ENCODE data around the gene UGT1A10. TPM values are rescaled to one million over a fixed set of nuclear protein-coding genes. Genes with fewer than 3 reads are reported as not detected.

UGT1A10 gene
- total RNA-seq, 2 experiments from 2014 or later: not detected

DNA sequence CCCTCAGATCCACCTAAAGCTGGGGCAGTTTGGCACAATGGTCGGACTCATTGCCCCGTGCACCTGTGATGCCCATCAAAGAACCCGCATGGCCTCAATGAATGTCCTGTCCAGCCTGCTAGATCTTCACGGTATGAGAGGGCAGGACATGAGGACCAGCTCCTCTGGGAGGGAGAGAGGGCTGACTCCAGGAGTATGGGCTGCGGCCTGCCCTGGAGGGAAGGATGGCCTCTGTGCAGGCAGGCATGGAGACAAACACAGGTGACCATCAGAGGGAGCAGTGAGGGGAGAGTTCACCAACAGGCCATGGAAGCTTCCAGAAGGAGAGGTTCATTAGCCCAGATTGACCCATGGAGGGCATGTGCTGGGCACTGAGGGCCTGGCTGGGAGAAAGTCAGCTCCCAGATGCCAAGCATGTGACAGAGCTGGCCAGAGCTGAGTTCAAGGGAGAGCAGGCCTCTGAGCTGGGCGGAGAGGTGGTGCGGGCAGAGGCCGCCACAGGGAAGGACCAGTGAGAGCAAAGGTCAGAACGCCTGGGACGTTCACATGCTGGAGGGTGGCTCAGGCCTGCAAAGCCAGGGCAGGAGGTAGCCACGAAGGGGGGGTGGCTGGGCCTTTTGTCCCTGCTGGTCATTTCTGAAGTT is 181.9 kb downstream of the UGT1A10 start:
- H3K4me1 Mint-ChIP-seq: peaks cover 2% of the 10 kb centered on the region
- DNase-seq: no peak

DNA sequence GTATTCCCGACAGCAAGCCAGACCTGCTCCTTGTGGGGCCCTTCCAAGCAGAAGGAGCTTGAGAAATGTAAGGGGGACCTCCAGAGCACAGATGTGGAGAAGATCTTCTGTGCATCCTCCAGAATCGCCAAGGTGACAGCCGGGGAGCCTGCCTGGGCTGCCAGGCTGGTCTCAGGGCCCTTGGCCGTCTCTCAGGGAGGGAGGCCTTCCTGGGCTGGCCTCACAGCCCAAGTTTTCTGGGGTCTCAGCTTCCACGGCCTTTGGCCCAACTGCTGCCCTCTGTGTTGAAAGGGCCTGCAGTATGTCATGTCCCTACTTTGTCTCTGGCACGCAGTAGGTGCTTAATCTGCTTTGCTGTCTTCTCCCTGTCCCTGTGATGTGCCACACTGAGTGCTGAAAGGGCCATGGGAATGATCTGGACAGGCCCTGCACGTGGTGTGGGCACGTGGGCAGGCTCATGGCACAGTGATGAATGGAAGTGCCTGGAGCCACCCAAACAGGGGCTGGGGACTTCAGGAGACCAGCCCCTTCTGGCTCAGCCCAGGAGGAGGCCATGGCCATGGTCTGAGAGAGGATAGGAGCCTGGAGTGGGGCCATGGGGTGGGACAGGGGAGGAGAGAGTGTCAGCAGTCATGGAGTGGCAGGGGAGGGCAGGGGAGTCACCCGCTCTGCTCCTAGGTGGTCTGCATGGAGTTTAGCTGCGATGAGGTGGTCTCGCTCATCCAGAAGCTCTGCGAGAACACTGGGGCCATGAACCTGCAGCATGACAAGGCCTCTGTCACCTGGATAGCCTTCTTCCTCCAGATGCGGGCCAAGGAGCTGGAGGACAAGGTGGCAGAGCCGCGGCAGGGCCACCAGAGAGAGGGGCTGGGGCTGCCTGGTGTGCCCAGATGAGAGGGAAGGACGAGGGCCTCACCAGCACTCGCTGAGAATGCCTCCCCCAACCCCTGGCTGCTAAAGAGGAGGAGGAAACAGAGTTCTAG is 182.7 kb downstream of the UGT1A10 start:
- no peaks in the 10 kb centered on the region for H3K9me3 Mint-ChIP-seq
- no peak overlapping the region for H3K4me3 Mint-ChIP-seq
- peaks cover 10% of the 10 kb centered on the region for H3K27me3 Mint-ChIP-seq
- H3K4me1 Mint-ChIP-seq: peaks cover 2% of the 10 kb centered on the region
- no peak for DNase-seq
- no peaks in the 10 kb centered on the region for H3K36me3 Mint-ChIP-seq
- no peak overlapping the region for H3K27ac Mint-ChIP-seq

More for the DNA sequence above, 181.9 kb downstream of the UGT1A10 start:
- H3K4me3 Mint-ChIP-seq: no peak overlapping the region
- H3K36me3 Mint-ChIP-seq: no peaks in the 10 kb centered on the region
- H3K9me3 Mint-ChIP-seq: no peaks in the 10 kb centered on the region
- peaks cover 10% of the 10 kb centered on the region for H3K27me3 Mint-ChIP-seq
- no peak overlapping the region for H3K27ac Mint-ChIP-seq

DNA sequence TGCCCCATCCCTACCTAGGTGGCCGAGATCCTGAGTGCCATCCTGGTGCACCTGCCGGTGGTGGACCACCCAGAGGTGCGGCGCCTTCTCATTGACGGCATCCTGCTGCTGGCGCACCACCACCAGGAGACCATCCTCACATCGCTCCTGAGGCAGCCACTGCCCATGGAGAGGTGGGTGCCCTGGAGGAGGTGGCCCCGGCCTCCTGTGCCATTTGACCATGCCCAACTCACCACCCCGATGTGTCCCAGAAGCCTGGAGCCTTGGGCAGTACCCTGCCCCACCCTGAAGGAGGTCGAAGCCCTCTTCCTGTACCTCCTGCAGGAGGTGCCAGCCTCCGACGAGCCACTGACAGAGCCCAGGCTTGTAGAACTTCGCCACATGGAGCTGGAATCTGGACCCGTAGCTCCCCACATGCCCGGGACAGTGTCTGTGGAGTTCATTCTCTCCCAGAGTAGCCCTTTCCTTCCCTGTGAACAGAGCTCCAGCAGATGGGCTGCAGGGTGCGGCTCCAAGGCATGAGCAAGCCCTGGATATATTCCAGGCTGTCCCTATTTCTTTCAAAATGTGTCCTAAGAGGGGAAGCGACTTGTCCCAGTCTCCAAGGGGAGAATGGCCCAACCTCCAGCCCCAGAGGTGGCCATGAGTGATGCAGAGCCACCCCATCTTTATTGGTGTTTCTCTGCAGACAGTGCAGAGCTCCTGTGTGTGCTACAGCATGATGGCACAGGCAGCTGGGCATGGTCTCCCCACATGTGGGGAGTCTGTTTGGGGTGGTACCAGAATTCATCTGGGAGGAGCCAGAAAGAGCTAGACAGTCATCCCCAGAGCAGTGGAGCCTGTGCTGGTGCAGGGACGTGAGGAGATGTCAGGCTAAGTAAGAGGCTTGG is 183.9 kb downstream of the UGT1A10 start:
- no peak overlapping the region for H3K27ac Mint-ChIP-seq
- H3K27me3 Mint-ChIP-seq: peaks cover 10% of the 10 kb centered on the region
- H3K4me3 Mint-ChIP-seq: no peak overlapping the region
- no peaks in the 10 kb centered on the region for H3K36me3 Mint-ChIP-seq
- peaks cover 2% of the 10 kb centered on the region for H3K4me1 Mint-ChIP-seq
- H3K9me3 Mint-ChIP-seq: no peaks in the 10 kb centered on the region
- DNase-seq: no peak

DNA sequence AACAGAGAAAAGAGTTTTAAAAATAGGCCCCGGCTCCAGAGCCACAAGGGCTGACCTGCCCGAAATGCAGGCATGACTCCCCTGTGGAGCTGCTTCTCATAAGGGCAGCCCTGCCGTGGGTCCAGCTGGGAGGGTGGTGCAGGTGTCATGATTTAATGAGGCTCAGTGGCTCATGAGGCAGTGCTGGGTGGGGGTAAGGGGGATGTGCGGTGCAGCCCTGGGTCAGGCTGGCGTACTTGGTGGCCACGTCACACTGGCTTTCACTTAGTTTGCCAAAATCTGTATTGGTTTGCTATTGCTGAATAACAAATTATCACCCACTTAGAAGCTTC is 184.5 kb downstream of the UGT1A10 start:
- Mint-ChIP-seq H3K4me3 (no peak overlapping the region), H3K27ac (no peak overlapping the region), H3K27me3 (peaks cover 9% of the 10 kb centered on the region), H3K9me3 (no peaks in the 10 kb centered on the region), H3K36me3 (no peaks in the 10 kb centered on the region), H3K4me1 (peaks cover 2% of the 10 kb centered on the region)
- DNase-seq: no peak

DNA sequence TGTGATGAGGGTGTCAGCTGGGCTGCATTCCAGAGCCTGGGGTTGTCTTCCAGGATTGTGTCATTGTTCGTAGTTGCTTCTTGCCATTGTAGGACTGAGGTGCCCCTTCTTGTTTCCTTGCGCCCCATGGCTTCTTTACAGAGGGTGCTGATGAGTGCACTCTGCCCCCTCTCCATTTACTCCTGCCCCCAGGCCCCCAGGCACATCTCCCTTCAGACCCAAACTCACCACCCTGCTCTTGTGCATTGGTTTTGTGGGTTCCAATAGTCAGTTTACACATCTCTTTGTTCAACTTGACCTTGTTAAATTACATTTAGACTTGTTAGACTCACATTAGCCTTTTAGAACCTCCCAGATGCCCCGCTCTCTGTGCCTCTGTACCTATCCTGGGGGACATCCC is 184.9 kb downstream of the UGT1A10 start:
- Mint-ChIP-seq H3K27me3 (peaks cover 9% of the 10 kb centered on the region), H3K4me3 (no peak overlapping the region), H3K9me3 (no peaks in the 10 kb centered on the region), H3K4me1 (peaks cover 2% of the 10 kb centered on the region), H3K27ac (no peak overlapping the region), H3K36me3 (no peaks in the 10 kb centered on the region)
- no peak for DNase-seq

DNA sequence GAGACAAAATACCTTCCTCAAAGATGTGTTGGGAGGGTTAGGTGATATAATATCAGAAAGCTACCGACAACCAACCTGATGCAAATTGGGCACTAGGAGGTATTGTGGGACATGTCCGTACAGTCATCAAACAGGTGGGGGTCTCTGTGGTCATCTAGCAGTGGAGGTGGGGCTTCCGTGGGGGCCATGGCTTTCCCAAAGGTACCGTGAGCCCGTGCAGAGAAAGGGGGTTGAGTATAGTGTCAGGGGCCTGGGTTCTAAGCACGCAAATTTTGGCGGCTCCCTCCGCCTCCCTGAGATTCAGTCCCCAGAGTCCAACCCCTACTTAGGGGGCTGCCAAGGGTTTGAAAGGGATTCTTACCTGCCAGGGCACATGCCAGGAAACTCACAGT is 185.5 kb downstream of the UGT1A10 start:
- no peaks in the 10 kb centered on the region for H3K9me3 Mint-ChIP-seq
- H3K27me3 Mint-ChIP-seq: peaks cover 9% of the 10 kb centered on the region
- H3K27ac Mint-ChIP-seq: no peak overlapping the region
- H3K4me1 Mint-ChIP-seq: peaks cover 2% of the 10 kb centered on the region
- H3K4me3 Mint-ChIP-seq: no peak overlapping the region
- no peaks in the 10 kb centered on the region for H3K36me3 Mint-ChIP-seq
- no peak for DNase-seq

DNA sequence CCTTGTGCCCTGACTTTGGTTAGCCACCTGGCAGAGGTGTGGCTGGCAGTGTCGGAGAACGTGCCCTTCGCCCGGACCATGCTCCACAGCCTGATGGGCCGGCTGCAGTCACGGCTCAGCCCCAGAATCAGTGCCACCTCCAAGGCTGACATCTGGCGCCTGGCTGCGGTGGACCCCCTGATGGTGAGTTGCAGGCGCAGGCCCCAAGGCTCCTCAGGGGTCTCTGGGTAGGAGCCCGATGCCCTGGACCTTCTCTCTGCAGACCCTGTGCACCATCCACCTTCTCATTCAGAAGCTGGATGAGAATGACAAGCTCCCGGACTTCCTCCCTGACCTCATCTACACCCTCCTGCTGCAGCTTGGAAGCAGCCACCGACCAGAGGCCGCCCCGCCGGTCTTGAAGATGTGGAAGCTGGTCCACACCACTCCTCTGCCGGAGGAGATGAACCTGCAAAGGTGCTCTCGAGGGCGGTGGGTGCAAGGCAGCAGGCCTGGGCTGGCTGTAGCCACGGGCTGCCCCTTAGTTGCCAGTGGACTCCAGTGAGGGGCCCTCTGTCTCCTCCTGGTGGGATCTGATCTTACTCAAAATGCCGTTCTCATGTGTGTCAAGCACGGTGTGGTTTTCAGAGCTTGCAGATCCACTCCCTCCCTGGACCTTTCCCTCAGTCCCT is 186.0 kb downstream of the UGT1A10 start:
- Mint-ChIP-seq H3K4me3 (no peak overlapping the region), H3K4me1 (peaks cover under 1% of the 10 kb centered on the region), H3K9me3 (no peaks in the 10 kb centered on the region), H3K27ac (no peak overlapping the region), H3K36me3 (no peaks in the 10 kb centered on the region), H3K27me3 (peaks cover 7% of the 10 kb centered on the region)
- DNase-seq: no peak

Other genes with a start within 250 kb of the UGT1A10 start
- 10 to 100 TPM; 16.0 to 17.7 TPM for gene USP40, start 69.7 kb upstream of the UGT1A10 start, total RNA-seq
- gene UGT1A8, start 18.8 kb upstream of the UGT1A10 start, total RNA-seq: not detected
- gene UGT1A9, start 35.5 kb downstream of the UGT1A10 start, total RNA-seq: not detected
- gene UGT1A7, start 45.5 kb downstream of the UGT1A10 start, total RNA-seq: not detected
- gene UGT1A6, start 56.4 kb downstream of the UGT1A10 start, total RNA-seq: not detected
- not detected for gene UGT1A5, start 76.5 kb downstream of the UGT1A10 start, total RNA-seq
- not detected for gene UGT1A4, start 82.3 kb downstream of the UGT1A10 start, total RNA-seq
- not detected for gene UGT1A3, start 92.6 kb downstream of the UGT1A10 start, total RNA-seq
- gene UGT1A1, start 123.8 kb downstream of the UGT1A10 start, total RNA-seq: not detected
- not detected for gene MROH2A, start 141.9 kb downstream of the UGT1A10 start, total RNA-seq
- 10 to 100 TPM; 68.4 to 78.1 TPM for gene HJURP, start 218.1 kb downstream of the UGT1A10 start, total RNA-seq